ENCODE measurements around the gene PDE4D. TPM values are rescaled to one million over a fixed set of nuclear protein-coding genes. Genes with fewer than 3 reads are reported as not detected.

Gene PDE4D
- total RNA-seq, 1 donor from 2014 or later = 7.6 TPM

GRCh38 chr5:59665086-59665831 lies 228.3 kb downstream of the PDE4D start:
- DNase-seq (ENCODE audit: low spot score, unreplicated experiment) = no peak
- no peaks in the 10 kb centered on the region for H3K27me3 Mint-ChIP-seq
- H3K9me3 Mint-ChIP-seq (ENCODE audit: low read depth) = no peaks in the 10 kb centered on the region
- TF ChIP-seq CTCF (IDR thresholded peaks at IDR 0.05; ENCODE audit: unreplicated experiment) = no peak
- no peak overlapping the region for H3K27ac Mint-ChIP-seq
- H3K4me3 Mint-ChIP-seq (ENCODE audit: low read depth) = no peak overlapping the region
- peaks cover 26% of the 10 kb centered on the region for H3K4me1 Mint-ChIP-seq (ENCODE audit: low read depth)
- no peaks in the 10 kb centered on the region for H3K36me3 Mint-ChIP-seq (ENCODE audit: insufficient read depth)

- H3K9me3 Mint-ChIP-seq (ENCODE audit: low read depth) = no peaks in the 10 kb centered on the region
- DNase-seq (ENCODE audit: low spot score, unreplicated experiment) = no peak
- H3K4me3 Mint-ChIP-seq (ENCODE audit: low read depth) = no peak overlapping the region
- H3K27me3 Mint-ChIP-seq = no peaks in the 10 kb centered on the region
- H3K36me3 Mint-ChIP-seq (ENCODE audit: insufficient read depth) = no peaks in the 10 kb centered on the region
- no peak overlapping the region for H3K27ac Mint-ChIP-seq
- TF ChIP-seq CTCF (IDR thresholded peaks at IDR 0.05; ENCODE audit: unreplicated experiment) = no peak
- peaks cover 28% of the 10 kb centered on the region for H3K4me1 Mint-ChIP-seq (ENCODE audit: low read depth)
These were observed 231.4 kb downstream of the PDE4D start for GRCh38 chr5:59661954-59662615.

GRCh38 chr5:59661311-59661710 lies 232.2 kb downstream of the PDE4D start:
- no peak for TF ChIP-seq CTCF (IDR thresholded peaks at IDR 0.05; ENCODE audit: unreplicated experiment)
- Mint-ChIP-seq H3K4me3 (ENCODE audit: low read depth) (no peak overlapping the region), H3K9me3 (ENCODE audit: low read depth) (no peaks in the 10 kb centered on the region), H3K27ac (peak overlapping the region; percentile 16), H3K36me3 (ENCODE audit: insufficient read depth) (no peaks in the 10 kb centered on the region), H3K27me3 (no peaks in the 10 kb centered on the region), H3K4me1 (ENCODE audit: low read depth) (peaks cover 28% of the 10 kb centered on the region)
- no peak for DNase-seq (ENCODE audit: low spot score, unreplicated experiment)

- Mint-ChIP-seq H3K36me3 (ENCODE audit: insufficient read depth) (no peaks in the 10 kb centered on the region), H3K9me3 (ENCODE audit: low read depth) (no peaks in the 10 kb centered on the region), H3K4me1 (ENCODE audit: low read depth) (peaks cover 28% of the 10 kb centered on the region), H3K27ac (no peak overlapping the region), H3K27me3 (no peaks in the 10 kb centered on the region), H3K4me3 (ENCODE audit: low read depth) (no peak overlapping the region)
- DNase-seq (ENCODE audit: low spot score, unreplicated experiment) = no peak
- peak; percentile 34 for TF ChIP-seq CTCF (IDR thresholded peaks at IDR 0.05; ENCODE audit: unreplicated experiment)
These were observed 232.8 kb downstream of the PDE4D start for GRCh38 chr5:59660737-59661136.

- Mint-ChIP-seq H3K27ac (no peak overlapping the region), H3K4me1 (ENCODE audit: low read depth) (peaks cover 6% of the 10 kb centered on the region), H3K4me3 (ENCODE audit: low read depth) (no peak overlapping the region), H3K36me3 (ENCODE audit: insufficient read depth) (no peaks in the 10 kb centered on the region), H3K27me3 (no peaks in the 10 kb centered on the region), H3K9me3 (ENCODE audit: low read depth) (peaks cover 3% of the 10 kb centered on the region)
- no peak for DNase-seq (ENCODE audit: low spot score, unreplicated experiment)
- no peak for TF ChIP-seq CTCF (IDR thresholded peaks at IDR 0.05; ENCODE audit: unreplicated experiment)
These were observed 236.9 kb downstream of the PDE4D start for GRCh38 chr5:59656351-59657254.

All from progenitor cell of endocrine pancreas (in vitro differentiated cells).